SK-N-SH treated with all-trans-retinoic acid at 6 μM for 48 hours (cell line): Measurements from ENCODE around the gene GALNT13.

Experiments used
- ATAC-seq: fragments of 200-7000 bp; cut with Tn5 transposase; 3 replicates; pipeline ENCODE4 v1.9.1; 2020; ENCODE audit warnings: mild to moderate bottlenecking, moderate library complexity
- ARNTL ChIP-seq: fragments of 450-650 bp; formaldehyde crosslinking; IDR thresholded peaks from 2 replicates; pipeline ENCODE4 v1.5.0; 2020; ENCODE audit warnings: low read depth, mild to moderate bottlenecking, moderate library complexity, borderline replicate concordance
- BACH2 ChIP-seq: fragments of 250-450 bp; sonication (Bioruptor Pico); IDR thresholded peaks from 2 replicates; pipeline ENCODE4 v1.9.0; 2021; ENCODE audit warnings: mild to moderate bottlenecking, borderline replicate concordance
- CREB5 ChIP-seq: fragments of 250-450 bp; sonication (Bioruptor Pico); IDR thresholded peaks from 2 replicates; pipeline ENCODE4 v1.5.1; 2020; ENCODE audit warnings: low read depth, mild to moderate bottlenecking, moderate library complexity
- CSDC2 ChIP-seq: fragments of 250-450 bp; sonication (Bioruptor Pico); IDR thresholded peaks from 2 replicates; pipeline ENCODE4 v1.5.0; 2020; ENCODE audit warnings: mild to moderate bottlenecking, moderate library complexity
- ESRRG ChIP-seq: fragments of 250-450 bp; sonication (Bioruptor Pico); IDR thresholded peaks from 2 replicates; pipeline ENCODE4 v1.6.1; 2021; ENCODE audit warnings: mild to moderate bottlenecking
- GLIS3 ChIP-seq: fragments of 250-450 bp; sonication (Bioruptor Pico); IDR thresholded peaks from 2 replicates; pipeline ENCODE4 v1.5.0; 2020; ENCODE audit warnings: mild to moderate bottlenecking, moderate library complexity
- ISL1 ChIP-seq: fragments of 250-450 bp; sonication (Bioruptor Pico); IDR thresholded peaks from 2 replicates; pipeline ENCODE4 v2.1.2; 2022; ENCODE audit warnings: mild to moderate bottlenecking, moderate library complexity
- OSR1 ChIP-seq: fragments of 250-450 bp; sonication (Bioruptor Pico); IDR thresholded peaks from 2 replicates; pipeline ENCODE4 v1.8.0; 2022; ENCODE audit warnings: moderate library complexity, mild to moderate bottlenecking, inconsistent platforms
- PATZ1 ChIP-seq: fragments of 250-450 bp; sonication (Bioruptor Pico); IDR thresholded peaks from 2 replicates; pipeline ENCODE4 v1.8.0; 2020; ENCODE audit warnings: mild to moderate bottlenecking, moderate library complexity, borderline replicate concordance
- PPARA ChIP-seq: fragments of 250-450 bp; sonication (Bioruptor Pico); IDR thresholded peaks from 2 replicates; pipeline ENCODE4 v1.5.0; 2020; ENCODE audit warnings: mild to moderate bottlenecking, borderline replicate concordance
- RARB ChIP-seq: fragments of 250-450 bp; sonication (Bioruptor Pico); IDR thresholded peaks from 2 replicates; pipeline ENCODE4 v1.8.0; 2021; ENCODE audit warnings: mild to moderate bottlenecking, moderate library complexity
- SNAI2 ChIP-seq: fragments of 250-450 bp; sonication (Bioruptor Pico); IDR thresholded peaks from 2 replicates; pipeline ENCODE4 v1.5.0; 2020; ENCODE audit warnings: mild to moderate bottlenecking, moderate library complexity
- TOX ChIP-seq: fragments of 250-450 bp; sonication (Bioruptor Pico); IDR thresholded peaks from 2 replicates; pipeline ENCODE4 v1.8.0; 2021; ENCODE audit warnings: mild to moderate bottlenecking, moderate library complexity, borderline replicate concordance
- TSHZ2 ChIP-seq: fragments of 250-450 bp; sonication (Bioruptor Pico); IDR thresholded peaks from 2 replicates; pipeline ENCODE4 v1.5.0; 2020; ENCODE audit warnings: mild to moderate bottlenecking, moderate library complexity
- ZC3H10 ChIP-seq: fragments of 250-450 bp; sonication (Bioruptor Pico); IDR thresholded peaks from 2 replicates; pipeline ENCODE4 v1.5.1; 2021; ENCODE audit warnings: mild to moderate bottlenecking, moderate library complexity
- ZFP3 ChIP-seq: fragments of 250-450 bp; sonication (Bioruptor Pico); IDR thresholded peaks from 2 replicates; pipeline ENCODE4 v1.5.0; 2020; ENCODE audit warnings: mild to moderate bottlenecking, moderate library complexity
- ZFP30 ChIP-seq: fragments of 450-650 bp; formaldehyde crosslinking; IDR thresholded peaks from 2 replicates; pipeline ENCODE4 v1.5.0; 2022; ENCODE audit warnings: mild to moderate bottlenecking, moderate library complexity
- ZNF565 ChIP-seq: fragments of 450-650 bp; formaldehyde crosslinking; conservative IDR thresholded peaks from 2 replicates; pipeline ENCODE4 v1.5.0; 2020; ENCODE audit warnings: low read depth, mild to moderate bottlenecking, moderate library complexity
- ZNF70 ChIP-seq: fragments of 450-650 bp; formaldehyde crosslinking; IDR thresholded peaks from 2 replicates; pipeline ENCODE4 v1.5.0; 2020; ENCODE audit warnings: mild to moderate bottlenecking, moderate library complexity
- ZNF8 ChIP-seq: fragments of 450-650 bp; formaldehyde crosslinking; IDR thresholded peaks from 2 replicates; pipeline ENCODE4 v1.5.0; 2020; ENCODE audit warnings: mild to moderate bottlenecking, moderate library complexity

GALNT13 gene

GRCh38 chr2:154291511-154291910 lies 419.8 kb downstream of the GALNT13 start:
- no peak for ATAC-seq
- no peak for TF ChIP-seq ZNF8 (CRISPR knock-in tag)
- no peak for TF ChIP-seq SNAI2
- no peak for TF ChIP-seq CREB5 (CRISPR knock-in tag)
- no peak for TF ChIP-seq ZNF565 (CRISPR knock-in tag)
- TF ChIP-seq TOX (CRISPR knock-in tag): no peak
- no peak for TF ChIP-seq ISL1 (CRISPR knock-in tag)
- no peak for TF ChIP-seq ZFP30 (CRISPR knock-in tag)
- no peak for TF ChIP-seq CSDC2 (CRISPR knock-in tag)
- no peak for TF ChIP-seq ARNTL
- TF ChIP-seq PATZ1: no peak
- TF ChIP-seq TSHZ2: no peak
- no peak for TF ChIP-seq ZFP3 (CRISPR knock-in tag)
- no peak for TF ChIP-seq OSR1
- no peak for TF ChIP-seq PPARA (CRISPR knock-in tag)

- TF ChIP-seq ISL1 (CRISPR knock-in tag) (no peak), OSR1 (no peak), ZC3H10 (no peak), PPARA (CRISPR knock-in tag) (no peak), ESRRG (no peak), BACH2 (CRISPR knock-in tag) (no peak), ZNF70 (CRISPR knock-in tag) (no peak), ARNTL (no peak)
- no peak for ATAC-seq
Measured at GRCh38 chr2:154291927-154292326, 420.2 kb downstream of the GALNT13 start.

- no peak for ATAC-seq
- TF ChIP-seq RARB (CRISPR knock-in tag) (no peak), CSDC2 (CRISPR knock-in tag) (no peak), TSHZ2 (no peak), ARNTL (no peak), PATZ1 (no peak), BACH2 (CRISPR knock-in tag) (no peak), GLIS3 (CRISPR knock-in tag) (no peak), OSR1 (no peak), ZNF70 (CRISPR knock-in tag) (no peak), ZNF8 (CRISPR knock-in tag) (no peak), SNAI2 (no peak), ZNF565 (CRISPR knock-in tag) (no peak)
Measured at GRCh38 chr2:154293864-154294263, 422.1 kb downstream of the GALNT13 start.
